IMR-90 (cell line): ENCODE data around the gene HNF1B. TPM values are rescaled to one million over a fixed set of nuclear protein-coding genes. Genes with fewer than 3 reads are reported as not detected.

ENCODE experiments used
- ATAC-seq: fragments of 200-7000 bp; cut with Tn5 transposase; 2 replicates; pipeline ENCODE4 v1.9.1; 2020; ENCODE audit warnings: low read depth, mild to moderate bottlenecking, moderate library complexity
- BruUV-seq: library from RNA; stranded (reverse); fragments of 400-500 nt; replicated peaks from 2 replicates; lab custom pipeline; 2021; lab: Mats Ljungman, UMichigan
- CTCF ChIA-PET: fragments of 300-600 bp; formaldehyde crosslinking; extraction: SDS; loops from one replicate; lab custom pipeline; 2021; ENCODE audit warnings: antibody characterized with exemption; lab: Yijun Ruan, JAX
- POLR2A ChIA-PET: fragments of 300-600 bp; sonication (Branson Sonifier 250); formaldehyde crosslinking; loops from one replicate; lab custom pipeline; 2022; ENCODE audit warnings: antibody characterized with exemption; ENCODE audit not compliant: unreplicated experiment; lab: Charles Lee
- DNase-seq: peaks from one replicate; pipeline ENCODE4 v3.0.0; 2013
- H2AFZ ChIP-seq: replicated peaks from 2 replicates; pipeline ENCODE3; 2013; ENCODE audit warnings: low read length, mild to moderate bottlenecking; ENCODE audit not compliant: poor library complexity
- H2AK5ac ChIP-seq: 2 replicates; pipeline ENCODE4 v1.6.1; 2013; ENCODE audit warnings: low read depth, low read length, inconsistent platforms
- H2AK9ac ChIP-seq: replicated peaks from 2 replicates; pipeline ENCODE3; 2013; ENCODE audit warnings: mild to moderate bottlenecking, low read depth, low read length, moderate library complexity; ENCODE audit not compliant: poor library complexity
- H2BK120ac ChIP-seq: 2 replicates; pipeline ENCODE4 v1.6.1; 2013; ENCODE audit warnings: low read depth, low read length, inconsistent platforms
- H2BK15ac ChIP-seq: 3 replicates; pipeline ENCODE4 v1.6.1; 2013; ENCODE audit warnings: low read depth, low read length, inconsistent platforms
- H2BK20ac ChIP-seq: 2 replicates; pipeline ENCODE4 v1.6.1; 2013; ENCODE audit warnings: low read depth, mild to moderate bottlenecking, inconsistent platforms, low read length, moderate library complexity
- H2BK5ac ChIP-seq: 2 replicates; pipeline ENCODE4 v1.6.1; 2013; ENCODE audit warnings: mild to moderate bottlenecking, low read depth, low read length, inconsistent platforms; ENCODE audit not compliant: poor library complexity, severe bottlenecking
- H3K14ac ChIP-seq: replicated peaks from 2 replicates; pipeline ENCODE4 v1.6.1; 2013; ENCODE audit warnings: low read depth, low read length, inconsistent platforms
- H3K18ac ChIP-seq: 2 replicates; pipeline ENCODE4 v1.6.1; 2013; ENCODE audit warnings: low read depth, low read length, control low read depth
- H3K23ac ChIP-seq: 2 replicates; pipeline ENCODE4 v1.6.1; 2013; ENCODE audit warnings: low read depth, low read length, inconsistent platforms
- H3K27ac ChIP-seq: 2 replicates; pipeline ENCODE4 v1.5.1; 2013; ENCODE audit warnings: mild to moderate bottlenecking, control low read depth, low read length; ENCODE audit not compliant: insufficient read depth
- H3K27me3 ChIP-seq: 2 replicates; pipeline ENCODE4 v1.6.1; 2013; ENCODE audit warnings: low read length; ENCODE audit not compliant: control insufficient read depth, insufficient read depth
- H3K36me3 ChIP-seq: 2 replicates; pipeline ENCODE4 v1.6.1; 2013; ENCODE audit warnings: low read length, mixed read lengths; ENCODE audit not compliant: control insufficient read depth, insufficient read depth
- H3K4ac ChIP-seq: 2 replicates; pipeline ENCODE4 v1.6.1; 2013; ENCODE audit warnings: low read depth, low read length, inconsistent platforms
- H3K4me1 ChIP-seq: 2 replicates; pipeline ENCODE4 v1.6.1; 2013; ENCODE audit warnings: low read length, mixed read lengths; ENCODE audit not compliant: control insufficient read depth, insufficient read depth
- H3K4me2 ChIP-seq: 2 replicates; pipeline ENCODE4 v1.6.1; 2013; ENCODE audit warnings: low read depth, mild to moderate bottlenecking, control low read depth, low read length, moderate library complexity
- H3K4me3 ChIP-seq: 2 replicates; pipeline ENCODE4 v1.5.1; 2013; ENCODE audit warnings: low read depth, mild to moderate bottlenecking, control low read depth, low read length, moderate library complexity; ENCODE audit not compliant: insufficient read depth
- H3K56ac ChIP-seq: 2 replicates; pipeline ENCODE4 v1.6.1; 2013; ENCODE audit warnings: low read length, inconsistent platforms; ENCODE audit not compliant: insufficient read depth; ENCODE audit errors: extremely low read depth
- H3K79me1 ChIP-seq, 2 experiments: 2 replicates each; pipeline ENCODE4 v1.6.1; 2013; ENCODE audit warnings: low read length in 2 of 2, inconsistent platforms in 1 of 2, low read depth in 1 of 2
- H3K9ac ChIP-seq: 2 replicates; pipeline ENCODE4 v1.6.1; 2013; ENCODE audit warnings: low read depth, low read length, control low read depth
- H3K9me1 ChIP-seq: 2 replicates; pipeline ENCODE4 v1.6.1; 2013; ENCODE audit warnings: low read length, inconsistent platforms; ENCODE audit not compliant: insufficient read depth
- H3K9me3 ChIP-seq: 2 replicates; pipeline ENCODE4 v1.6.1; 2013; ENCODE audit warnings: low read length; ENCODE audit not compliant: control insufficient read depth, insufficient read depth
- H4K20me1 ChIP-seq: 2 replicates; pipeline ENCODE4 v1.6.1; 2013; ENCODE audit warnings: low read length, inconsistent platforms; ENCODE audit not compliant: insufficient read depth
- H4K5ac ChIP-seq: 2 replicates; pipeline ENCODE4 v1.6.1; 2013; ENCODE audit warnings: mild to moderate bottlenecking, low read depth, low read length, control low read depth
- H4K8ac ChIP-seq, 2 experiments: 2 replicates each; pipeline ENCODE4 v1.6.1; 2013; ENCODE audit warnings: low read depth in 2 of 2, low read length in 2 of 2, control low read depth in 1 of 2, inconsistent platforms in 1 of 2
- H4K91ac ChIP-seq: 2 replicates; pipeline ENCODE4 v1.6.1; 2013; ENCODE audit warnings: low read depth, low read length, inconsistent platforms; ENCODE audit not compliant: insufficient read depth
- BHLHE40 ChIP-seq: fragments of 150-350 bp; IDR thresholded peaks from 2 replicates; pipeline ENCODE4 v1.6.1; 2016; ENCODE audit warnings: mild to moderate bottlenecking, low read depth, low read length
- CEBPB ChIP-seq: IDR thresholded peaks from 2 replicates; pipeline ENCODE4 v1.6.1; 2012; ENCODE audit warnings: low read depth, low read length, improper control_type of control experiment
- CHD1 ChIP-seq: IDR thresholded peaks from 2 replicates; pipeline ENCODE4 v1.6.1; 2012; ENCODE audit warnings: low read depth, low read length, improper control_type of control experiment
- CTCF ChIP-seq: conservative IDR thresholded peaks from 2 replicates; pipeline ENCODE4 v1.5.1; 2012; ENCODE audit warnings: mild to moderate bottlenecking, low read depth, low read length, improper control_type of control experiment
- ELK1 ChIP-seq: fragments of 150-350 bp; IDR thresholded peaks from 2 replicates; pipeline ENCODE4 v1.6.1; 2016; ENCODE audit warnings: low read depth, mild to moderate bottlenecking, low read length, moderate library complexity, borderline replicate concordance
- FOS ChIP-seq: fragments of 150-350 bp; IDR thresholded peaks from 2 replicates; pipeline ENCODE4 v1.6.1; 2016; ENCODE audit warnings: low read depth, low read length
- MAFK ChIP-seq: IDR thresholded peaks from 2 replicates; pipeline ENCODE4 v1.6.1; 2012; ENCODE audit warnings: low read depth, low read length, improper control_type of control experiment
- MAZ ChIP-seq: IDR thresholded peaks from 2 replicates; pipeline ENCODE4 v1.6.1; 2012; ENCODE audit warnings: low read depth, mild to moderate bottlenecking, low read length, improper control_type of control experiment, moderate library complexity, borderline replicate concordance
- MXI1 ChIP-seq: IDR thresholded peaks from 2 replicates; pipeline ENCODE4 v1.6.1; 2012; ENCODE audit warnings: low read depth, mild to moderate bottlenecking, low read length, moderate library complexity, borderline replicate concordance
- NFE2L2 ChIP-seq: fragments of 150-350 bp; IDR thresholded peaks from 2 replicates; pipeline ENCODE4 v1.6.1; 2016; ENCODE audit warnings: low read depth, mild to moderate bottlenecking, low read length
- RAD21 ChIP-seq: IDR thresholded peaks from 2 replicates; pipeline ENCODE4 v1.6.1; 2012; ENCODE audit warnings: low read length, improper control_type of control experiment
- RCOR1 ChIP-seq: IDR thresholded peaks from 2 replicates; pipeline ENCODE4 v1.6.1; 2012; ENCODE audit warnings: mild to moderate bottlenecking, low read length, improper control_type of control experiment; ENCODE audit not compliant: insufficient replicate concordance
- RFX5 ChIP-seq: IDR thresholded peaks from 2 replicates; pipeline ENCODE4 v1.8.0; 2012; ENCODE audit warnings: low read depth, mild to moderate bottlenecking, low read length, moderate library complexity
- SMC3 ChIP-seq: fragments of 150-350 bp; IDR thresholded peaks from 2 replicates; pipeline ENCODE4 v1.6.1; 2016; ENCODE audit warnings: low read depth, mild to moderate bottlenecking, antibody characterized with exemption, low read length, moderate library complexity
- USF2 ChIP-seq: fragments of 150-350 bp; IDR thresholded peaks from 2 replicates; pipeline ENCODE4 v1.6.1; 2017; ENCODE audit warnings: mild to moderate bottlenecking, antibody characterized with exemption, low read length, low read depth
- WGBS, 2 experiments: methylation state at CpG; one replicate each; pipeline versions ENCODE4 v1.1.5 to v1.1.7; 2013; ENCODE audit warnings: missing lambda C conversion rate in 2 of 2; ENCODE audit not compliant: insufficient read length in 1 of 2; ENCODE audit errors: extremely low coverage in 2 of 2; 5-methylcytosine and 5-hydroxymethylcytosine counted together
- dilution Hi-C: fragments of 300-500 bp; cut with HindIII; formaldehyde crosslinking; loops from one replicate; pipeline ENCODE4 v1.14.3; 2018; ENCODE audit warnings: low sequenced_read_pairs; ENCODE audit not compliant: unreplicated experiment
- in situ Hi-C: fragments of 300-500 bp; cut with MboI; formaldehyde crosslinking; loops from 3 replicates; pipeline ENCODE4 v1.14.3; 2019; ENCODE audit warnings: low sequenced_read_pairs, inconsistent platforms, mixed read lengths
- intact Hi-C: fragments of 100-400 bp; cut with micrococcal nuclease; formaldehyde crosslinking; loops from 2 replicates; pipeline ENCODE4 v1.10.0; 2022
- polyA plus RNA-seq, 3 experiments: library from polyadenylated mRNA; depleted of rRNA; stranded (reverse); fragments of >200 nt; gene quantifications; 2 replicates each; pipeline ENCODE4 v1.2.3, GENCODE V29; 2012; ENCODE audit warnings: low replicate concordance in 1 of 3
- total RNA-seq: library from RNA; depleted of rRNA; stranded (reverse); fragments of >200 nt; gene quantifications from 2 replicates; pipeline ENCODE4 v1.2.3, GENCODE V29; 2012

The HNF1B gene
- total and polyA plus RNA-seq, 2 of the 4 experiments (the other 2 are of a cell fraction): not detected

- H3K79me1 ChIP-seq: no peaks in the 10 kb centered on the region
- no CpG with 5 or more reads among the region's 4 CpGs for WGBS, 2 experiments
- intact Hi-C loops: no loop called here
- no peak overlapping the region for H4K91ac ChIP-seq
- no peak for DNase-seq
- H3K14ac ChIP-seq: no peak overlapping the region
- H3K4ac ChIP-seq: no peak overlapping the region
- H3K9me1 ChIP-seq: no peaks in the 10 kb centered on the region
- H2BK5ac ChIP-seq: no peak overlapping the region
- no peak overlapping the region for H3K23ac ChIP-seq
- peaks cover 3% of the 10 kb centered on the region for H3K4me1 ChIP-seq
- no peak for ATAC-seq
- no peak for TF ChIP-seq FOS
- TF ChIP-seq RAD21: no peak
- TF ChIP-seq USF2: no peak
- TF ChIP-seq RFX5: no peak
- no peak for TF ChIP-seq CTCF
- TF ChIP-seq SMC3: no peak
- TF ChIP-seq MAFK: no peak
- TF ChIP-seq BHLHE40: no peak
- no peak for TF ChIP-seq NFE2L2
- no peak for TF ChIP-seq ELK1
- no peak for TF ChIP-seq MAZ
- TF ChIP-seq CHD1: no peak
- TF ChIP-seq MXI1: no peak
- TF ChIP-seq RCOR1: no peak
- TF ChIP-seq CEBPB: no peak
- H3K27me3 ChIP-seq: peaks cover 74% of the 10 kb centered on the region
- H2BK15ac ChIP-seq: no peak overlapping the region
- H3K4me3 ChIP-seq: no peak overlapping the region
- no peak overlapping the region for H2AFZ ChIP-seq
- no peak overlapping the region for H2AK9ac ChIP-seq
- CTCF ChIA-PET: no interaction called here
- peaks cover 13% of the 10 kb centered on the region for H3K9me3 ChIP-seq
- in situ Hi-C loops: no loop called here
- no peak overlapping the region for H3K4me2 ChIP-seq
- no peak overlapping the region for H4K5ac ChIP-seq
- H3K36me3 ChIP-seq: no peaks in the 10 kb centered on the region
- H3K9ac ChIP-seq: no peak overlapping the region
- no peak overlapping the region for H3K18ac ChIP-seq
- no peak overlapping the region for H3K27ac ChIP-seq
- BruUV-seq: no TSS peak
- no peak overlapping the region for H2AK5ac ChIP-seq
- H2BK20ac ChIP-seq: no peak overlapping the region
- no peak overlapping the region for H2BK120ac ChIP-seq
- H3K56ac ChIP-seq: no peak overlapping the region
- no peaks in the 10 kb centered on the region for H4K20me1 ChIP-seq
- dilution Hi-C loops: no loop called here
- POLR2A ChIA-PET: no interaction called here
- no peak overlapping the region for H4K8ac ChIP-seq
Measured at GRCh38 chr17:37740915-37741314, 3.9 kb downstream of the HNF1B start.
